GM19328 (cell line): ENCODE data around the gene NRXN3.

ENCODE experiments used
- ATAC-seq: cut with Tn5 transposase; IDR thresholded peaks from one replicate; pipeline ENCODE4 v1.9.1; 2021; ENCODE audit warnings: mild to moderate bottlenecking, moderate library complexity; ENCODE audit not compliant: unreplicated experiment

NRXN3 gene

GRCh38 chr14:78872837-78873236 lies 702.7 kb downstream of the NRXN3 start:
- no peak for ATAC-seq

DNA sequence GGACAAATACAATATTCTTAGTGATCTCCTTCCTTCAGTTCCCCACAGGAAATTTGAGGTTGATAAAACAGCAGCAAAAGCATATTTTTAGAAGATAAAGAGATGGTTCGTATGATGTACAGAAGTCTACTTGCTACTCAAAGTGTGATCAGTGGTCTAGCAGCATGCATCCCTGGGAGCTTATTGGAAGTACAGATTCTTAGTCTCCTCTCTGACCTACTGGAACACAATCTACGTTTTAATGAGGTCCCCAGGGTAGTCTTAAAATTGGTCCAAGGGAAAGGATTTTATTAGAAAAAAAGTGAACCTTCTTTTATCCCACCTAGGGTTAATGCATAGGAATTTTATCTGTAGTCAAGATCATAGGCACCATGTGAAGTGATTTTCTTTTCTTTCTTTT lies 703.4 kb downstream of the NRXN3 start:
- ATAC-seq, result no peak

DNA sequence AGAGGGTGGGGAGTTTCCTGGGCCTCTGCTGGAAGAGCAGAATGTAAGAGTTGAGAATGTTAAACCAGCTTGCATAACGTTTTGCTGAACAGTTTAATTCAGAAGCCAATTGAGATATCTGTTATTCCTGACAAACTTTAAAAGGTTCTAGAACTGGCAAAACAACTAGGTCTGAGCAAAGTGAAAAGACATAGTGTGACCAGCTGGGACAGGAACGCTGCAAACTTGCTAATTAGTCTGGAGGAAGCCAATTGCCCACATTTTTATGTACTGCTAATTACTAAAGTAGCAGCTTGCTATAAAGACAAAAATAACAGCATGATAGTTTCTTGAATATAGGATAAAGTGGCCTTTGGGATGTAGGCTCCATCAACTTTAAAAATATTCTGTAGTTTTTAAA lies 704.9 kb downstream of the NRXN3 start:
- no peak for ATAC-seq

- no peak for ATAC-seq
These were observed 715.7 kb downstream of the NRXN3 start for GRCh38 chr14:78885884-78886283.

DNA sequence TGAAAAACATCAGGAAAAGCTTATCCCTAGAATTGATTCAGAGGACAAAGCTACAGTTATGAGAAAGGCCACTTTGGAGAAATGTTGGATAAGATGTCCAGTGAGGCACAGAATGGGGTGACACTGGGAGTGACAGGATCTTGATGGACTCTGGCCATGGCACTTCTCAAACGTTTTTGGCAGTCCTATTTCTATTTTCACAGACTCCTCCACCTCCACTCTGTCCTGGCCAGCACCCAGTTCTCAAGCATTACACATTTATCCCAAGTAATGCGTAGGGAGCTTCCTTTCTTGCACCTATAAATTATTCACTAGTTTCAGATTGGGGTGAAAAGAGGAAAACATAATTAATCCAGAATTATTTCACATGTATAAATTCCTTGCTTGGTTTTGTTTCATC lies 727.3 kb downstream of the NRXN3 start:
- no peak for ATAC-seq

GRCh38 chr14:78902010-78902623 lies 731.9 kb downstream of the NRXN3 start:
- ATAC-seq, result no peak

GRCh38 chr14:78904094-78904493 lies 733.9 kb downstream of the NRXN3 start:
- ATAC-seq, result no peak

DNA sequence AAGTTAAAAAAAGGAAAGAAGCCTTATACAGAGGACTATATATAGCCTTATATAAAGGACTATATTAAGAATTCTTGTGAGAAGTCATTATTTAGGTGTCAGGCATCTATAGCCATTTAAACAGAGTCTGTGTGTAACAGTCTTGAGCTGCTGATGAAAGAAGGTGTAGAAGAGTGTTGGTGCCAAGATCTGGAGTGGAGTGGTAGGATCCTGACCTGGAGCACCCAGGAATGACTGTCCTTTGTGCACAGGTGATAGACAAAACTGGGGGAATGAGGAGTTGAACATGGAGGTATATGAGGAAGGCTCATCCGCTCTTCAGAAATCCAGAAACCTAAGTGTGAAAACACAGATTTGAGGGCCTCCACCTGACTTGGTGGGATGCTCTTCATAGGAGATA lies 747.3 kb downstream of the NRXN3 start:
- ATAC-seq, result no peak

DNA sequence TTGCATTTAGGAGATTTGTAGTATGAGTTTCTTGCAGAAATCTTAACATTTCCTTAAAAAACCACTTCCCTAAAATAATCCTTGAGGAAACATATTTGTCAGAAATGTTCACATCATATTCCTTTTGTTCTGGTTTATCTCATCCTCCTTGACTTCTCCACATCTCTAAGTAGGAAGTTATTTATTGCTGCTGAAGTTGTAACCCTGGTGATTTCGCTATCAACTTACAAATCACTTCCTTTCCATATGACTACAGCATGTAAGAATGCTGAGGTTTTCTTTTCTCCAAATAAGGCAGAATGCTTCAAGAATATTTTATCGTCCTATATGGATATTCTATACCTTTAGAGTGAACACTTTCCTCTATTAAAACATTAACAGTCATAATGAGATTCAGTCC lies 751.7 kb downstream of the NRXN3 start:
- no peak for ATAC-seq

GRCh38 chr14:78927261-78927660 lies 757.1 kb downstream of the NRXN3 start:
- ATAC-seq, result no peak

DNA sequence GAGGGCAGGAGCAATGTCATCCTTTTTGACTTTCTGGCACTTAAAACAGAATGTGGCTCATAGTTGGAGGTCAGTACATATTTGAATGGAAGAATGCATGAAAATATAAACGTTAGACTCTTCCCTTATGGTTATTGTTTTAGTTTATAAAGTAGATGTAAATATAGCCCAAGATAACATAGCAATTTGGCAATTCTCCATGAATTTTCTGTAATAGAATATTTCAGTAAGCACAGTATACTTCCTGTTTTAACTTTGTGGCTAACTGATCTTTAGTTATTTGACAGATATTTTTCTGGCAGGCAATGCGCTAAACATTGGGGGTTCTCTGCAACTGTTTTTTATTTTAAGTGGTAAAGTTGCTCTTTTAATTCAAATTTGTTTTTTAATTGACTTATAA lies 763.0 kb downstream of the NRXN3 start:
- ATAC-seq, result no peak

DNA sequence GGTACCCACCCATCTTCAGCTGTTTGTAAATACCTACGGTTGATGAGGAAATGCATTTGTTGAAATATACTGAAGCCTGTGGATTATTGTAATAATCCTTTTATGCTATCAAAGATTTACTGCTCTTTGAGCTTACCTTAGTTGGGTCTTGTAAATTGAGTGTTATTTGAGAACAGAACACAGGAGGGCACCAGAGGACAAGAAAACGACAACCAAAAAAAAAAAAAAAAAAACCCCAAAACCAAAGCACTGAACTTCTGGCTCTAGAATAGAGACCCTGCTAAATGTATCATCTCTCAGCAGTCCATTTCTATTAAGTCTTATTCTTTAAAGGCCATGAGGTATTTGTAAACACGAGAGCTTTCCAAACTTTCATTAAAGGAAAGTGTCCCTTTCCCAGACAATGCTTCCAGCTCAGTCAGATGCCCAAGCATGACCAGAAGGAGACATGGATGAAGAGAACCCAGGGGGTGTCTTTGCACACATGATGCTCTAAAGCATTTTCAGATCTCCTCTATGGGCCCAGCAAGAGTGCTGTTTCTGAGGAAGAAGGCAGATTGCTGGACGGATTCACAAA lies 763.9 kb downstream of the NRXN3 start:
- ATAC-seq, result no peak

GRCh38 chr14:78946949-78947348 lies 776.8 kb downstream of the NRXN3 start:
- no peak for ATAC-seq

DNA sequence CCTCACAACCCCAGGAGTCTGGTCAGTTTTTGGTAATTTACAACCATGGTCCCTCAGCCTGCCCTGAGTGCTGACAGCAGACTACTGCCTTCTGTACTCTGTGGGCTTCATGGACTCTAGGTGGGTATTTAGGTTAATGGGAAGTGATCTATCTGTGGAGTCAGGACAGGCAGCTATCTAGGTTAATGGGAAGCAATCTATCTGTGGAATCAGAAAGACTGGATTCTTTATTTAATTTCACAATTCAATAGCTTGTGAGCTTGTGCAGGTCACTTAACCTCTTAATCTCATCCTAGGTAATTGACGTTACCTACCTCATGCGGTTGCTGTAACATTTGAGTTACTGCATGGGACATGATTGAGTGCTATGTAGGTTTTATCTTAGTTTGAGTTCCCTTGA lies 777.5 kb downstream of the NRXN3 start:
- no peak for ATAC-seq

DNA sequence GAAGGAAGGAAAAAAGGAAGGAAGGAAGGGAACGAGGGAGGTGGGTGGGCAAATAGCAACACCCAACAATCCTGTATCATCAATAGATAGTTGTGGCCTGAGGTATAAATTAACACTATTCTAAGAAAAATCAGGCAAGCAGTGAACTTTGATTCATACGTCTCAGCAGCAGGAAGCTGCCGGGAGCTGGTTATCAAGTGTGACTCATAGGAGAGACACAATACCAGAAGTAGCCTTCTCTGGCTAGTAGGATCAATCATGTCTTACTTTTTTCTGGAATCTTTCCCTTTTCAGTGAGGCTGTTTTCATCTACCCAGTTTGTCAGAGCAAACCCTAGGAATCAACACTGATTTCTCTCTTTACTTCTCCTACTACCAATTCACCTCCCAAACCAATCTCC lies 780.5 kb downstream of the NRXN3 start:
- no peak for ATAC-seq

GRCh38 chr14:78951602-78952001 lies 781.4 kb downstream of the NRXN3 start:
- no peak for ATAC-seq

- no peak for ATAC-seq
These were observed 789.6 kb downstream of the NRXN3 start for GRCh38 chr14:78959674-78960264.

DNA sequence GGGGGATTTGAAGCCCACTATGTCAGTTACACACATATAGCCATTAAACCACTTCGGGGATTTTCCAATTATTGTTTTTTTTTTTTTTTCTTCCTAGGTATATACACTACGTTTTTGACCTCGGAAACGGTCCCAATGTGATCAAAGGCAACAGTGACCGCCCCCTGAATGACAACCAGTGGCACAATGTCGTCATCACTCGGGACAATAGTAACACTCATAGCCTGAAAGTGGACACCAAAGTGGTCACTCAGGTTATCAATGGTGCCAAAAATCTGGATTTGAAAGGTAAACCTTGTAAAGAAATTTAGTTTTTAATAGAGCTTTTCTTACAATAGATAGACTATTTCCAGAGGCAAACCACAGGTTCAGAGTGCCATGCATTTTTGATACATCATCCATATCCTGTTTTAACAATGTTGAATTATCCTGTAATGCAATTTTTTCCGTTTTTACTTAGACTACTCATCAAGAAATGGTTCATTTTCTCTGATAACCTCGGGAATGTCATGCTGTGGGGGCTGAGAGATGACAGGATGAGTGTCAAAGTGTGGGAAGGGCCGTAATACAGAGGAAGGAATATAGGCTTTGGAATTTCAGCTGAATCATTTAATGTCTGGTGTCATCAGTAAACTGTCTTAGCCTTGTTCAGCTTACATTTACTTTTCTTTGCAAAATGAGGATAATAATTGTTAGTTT lies 797.1 kb downstream of the NRXN3 start:
- no peak for ATAC-seq

GRCh38 chr14:78968265-78968664 lies 798.1 kb downstream of the NRXN3 start:
- ATAC-seq, result no peak

DNA sequence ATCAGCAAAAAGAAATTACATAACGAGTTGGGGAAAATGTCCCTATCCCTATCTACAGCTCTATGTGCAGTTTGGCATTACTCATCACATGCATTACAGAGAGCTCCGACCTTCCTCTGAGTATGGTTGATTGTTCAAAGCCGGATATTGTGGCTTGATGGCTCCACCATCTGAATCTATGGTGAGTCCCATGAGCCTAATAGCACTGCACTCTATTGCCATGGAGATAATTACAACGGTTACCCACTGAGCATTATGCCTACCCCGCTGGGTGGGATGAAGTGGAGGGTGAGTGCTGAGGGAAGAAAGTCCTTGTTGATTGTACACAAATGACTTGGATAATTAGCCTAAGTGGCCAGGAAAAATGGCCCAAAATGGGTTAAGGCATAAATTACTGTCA lies 800.5 kb downstream of the NRXN3 start:
- no peak for ATAC-seq

- no peak for ATAC-seq
These were observed 802.3 kb downstream of the NRXN3 start for GRCh38 chr14:78972440-78972839.

DNA sequence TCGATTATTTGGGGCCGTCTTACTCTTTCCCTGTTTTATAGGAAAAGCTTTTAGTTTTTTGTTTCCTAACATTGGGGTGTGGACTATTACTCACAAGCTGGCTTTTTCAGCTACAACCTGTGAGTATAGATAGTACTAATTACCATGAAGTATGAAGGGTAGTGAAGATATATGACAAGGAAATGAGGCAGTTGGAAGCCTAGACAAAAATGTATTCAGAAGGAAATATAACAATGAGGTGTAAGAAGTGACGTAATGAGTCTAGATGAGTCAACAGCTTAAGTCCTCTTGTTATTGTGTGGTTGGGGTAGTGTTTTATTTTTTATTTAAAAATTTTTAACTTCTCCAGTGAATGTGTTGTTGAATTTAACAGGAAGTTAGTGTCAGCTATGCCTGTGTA lies 804.5 kb downstream of the NRXN3 start:
- ATAC-seq, result no peak
